A673 (cell line): ENCODE measurements around the gene VDAC1.

Source experiments
- EZH2 ChIP-seq: fragments of 200-600 bp; sonication (generic); IDR thresholded peaks from 2 replicates; pipeline ENCODE4 v1.6.1; 2017; ENCODE audit warnings: borderline replicate concordance, low read depth, mild to moderate bottlenecking, mixed read lengths, antibody characterized with exemption, low read length; ENCODE audit not compliant: poor library complexity, severe bottlenecking
- TF ChIP-seq, protein P1 (sequence below): fragments of 300-800, 200-600 bp; sonication (generic); conservative IDR thresholded peaks from 2 replicates; pipeline ENCODE4 v1.5.1; 2017; ENCODE audit warnings: low read depth, mild to moderate bottlenecking, antibody characterized with exemption, low read length, moderate library complexity, mixed read lengths

DNA sequence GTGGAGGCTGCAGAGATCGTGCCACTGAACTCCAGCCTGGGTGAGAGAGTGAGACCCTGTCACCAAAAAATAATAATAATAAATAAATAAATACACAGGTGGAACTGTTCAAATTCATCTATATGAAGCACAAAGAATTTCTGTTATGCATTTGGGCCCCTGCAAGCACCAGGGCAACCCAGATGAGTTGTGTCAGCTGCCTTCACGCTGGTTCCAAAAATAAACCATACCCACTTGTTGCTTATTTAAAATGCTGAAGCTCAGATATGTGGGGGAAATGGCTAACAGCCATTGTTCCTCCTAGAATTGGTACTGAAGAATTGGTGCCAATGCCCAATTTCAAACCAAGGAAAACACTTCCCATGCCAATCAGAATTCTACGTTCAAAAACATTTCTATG lies 25.8 kb downstream of the VDAC1 start:
- TF ChIP-seq, protein P1, sequence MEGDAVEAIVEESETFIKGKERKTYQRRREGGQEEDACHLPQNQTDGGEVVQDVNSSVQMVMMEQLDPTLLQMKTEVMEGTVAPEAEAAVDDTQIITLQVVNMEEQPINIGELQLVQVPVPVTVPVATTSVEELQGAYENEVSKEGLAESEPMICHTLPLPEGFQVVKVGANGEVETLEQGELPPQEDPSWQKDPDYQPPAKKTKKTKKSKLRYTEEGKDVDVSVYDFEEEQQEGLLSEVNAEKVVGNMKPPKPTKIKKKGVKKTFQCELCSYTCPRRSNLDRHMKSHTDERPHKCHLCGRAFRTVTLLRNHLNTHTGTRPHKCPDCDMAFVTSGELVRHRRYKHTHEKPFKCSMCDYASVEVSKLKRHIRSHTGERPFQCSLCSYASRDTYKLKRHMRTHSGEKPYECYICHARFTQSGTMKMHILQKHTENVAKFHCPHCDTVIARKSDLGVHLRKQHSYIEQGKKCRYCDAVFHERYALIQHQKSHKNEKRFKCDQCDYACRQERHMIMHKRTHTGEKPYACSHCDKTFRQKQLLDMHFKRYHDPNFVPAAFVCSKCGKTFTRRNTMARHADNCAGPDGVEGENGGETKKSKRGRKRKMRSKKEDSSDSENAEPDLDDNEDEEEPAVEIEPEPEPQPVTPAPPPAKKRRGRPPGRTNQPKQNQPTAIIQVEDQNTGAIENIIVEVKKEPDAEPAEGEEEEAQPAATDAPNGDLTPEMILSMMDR: no peak
- no peak for TF ChIP-seq EZH2
